Neural cell (in vitro differentiated cells): Measurements from ENCODE around the gene MBD1. TPM values are rescaled to one million over a fixed set of nuclear protein-coding genes. Genes with fewer than 3 reads are reported as not detected.

Experiments
- H2AFZ ChIP-seq: fragments of 200-600, 300-800 bp; sonication (generic), shearing (Covaris generic); 2 replicates; pipeline ENCODE4 v1.6.0; 2014; ENCODE audit warnings: low read depth, mild to moderate bottlenecking, antibody characterized with exemption, low read length, moderate library complexity
- H3F3A ChIP-seq: fragments of 200-600 bp; shearing (Covaris generic); 2 replicates; pipeline ENCODE4 v1.6.1; 2016; ENCODE audit warnings: mild to moderate bottlenecking, moderate library complexity, mixed read lengths, antibody characterized with exemption, low read length; ENCODE audit not compliant: insufficient read depth, poor library complexity, severe bottlenecking
- H3K27ac ChIP-seq: fragments of 200-600, 300-800 bp; sonication (generic), shearing (Covaris generic); 2 replicates; pipeline ENCODE4 v1.5.1; 2014; ENCODE audit warnings: mild to moderate bottlenecking, low read length, moderate library complexity
- H3K27me3 ChIP-seq: fragments of 300-800, 200-600 bp; sonication (generic), shearing (Covaris generic); 2 replicates; pipeline ENCODE4 v1.6.0; 2014; ENCODE audit warnings: mild to moderate bottlenecking, low read depth, low read length, moderate library complexity; ENCODE audit not compliant: insufficient read depth
- H3K36me3 ChIP-seq: fragments of 300-800, 200-600 bp; sonication (generic), shearing (Covaris generic); 2 replicates; pipeline ENCODE4 v1.5.1; 2014; ENCODE audit warnings: mild to moderate bottlenecking, antibody characterized with exemption, low read length, moderate library complexity; ENCODE audit not compliant: insufficient read depth
- H3K4me2 ChIP-seq: fragments of 300-800, 200-600 bp; sonication (generic), shearing (Covaris generic); 2 replicates; pipeline ENCODE4 v1.6.0; 2014; ENCODE audit warnings: mild to moderate bottlenecking, low read length
- H3K4me3 ChIP-seq: fragments of 300-800, 200-600 bp; sonication (generic), shearing (Covaris generic); 2 replicates; pipeline ENCODE4 v1.5.1; 2014; ENCODE audit warnings: mild to moderate bottlenecking, low read length, moderate library complexity
- H3K79me2 ChIP-seq: fragments of 200-600 bp; shearing (Covaris generic); replicated peaks from 2 replicates; pipeline ENCODE4 v1.6.0; 2014; ENCODE audit warnings: mild to moderate bottlenecking, low read length, moderate library complexity; ENCODE audit not compliant: insufficient read depth
- H3K9ac ChIP-seq: fragments of 300-800, 200-600 bp; sonication (generic), shearing (Covaris generic); 2 replicates; pipeline ENCODE4 v1.6.1; 2016; ENCODE audit warnings: mild to moderate bottlenecking, low read length, mixed read lengths
- H3K9me2 ChIP-seq: fragments of 200-600 bp; shearing (Covaris generic); 2 replicates; pipeline ENCODE4 v1.6.1; 2016; ENCODE audit warnings: mild to moderate bottlenecking, low read length, mixed read lengths; ENCODE audit not compliant: insufficient read depth
- H3K9me3 ChIP-seq: fragments of 200-600, 300-800 bp; sonication (generic), shearing (Covaris generic); 2 replicates; pipeline ENCODE4 v1.6.1; 2016; ENCODE audit warnings: mild to moderate bottlenecking, mixed run types, low read length, moderate library complexity, mixed read lengths
- H4K20me1 ChIP-seq: fragments of 200-600 bp; shearing (Covaris generic); 2 replicates; pipeline ENCODE4 v1.6.1; 2016; ENCODE audit warnings: mild to moderate bottlenecking, mixed run types; ENCODE audit not compliant: insufficient read depth
- EP300 ChIP-seq: fragments of 450-650 bp; conservative IDR thresholded peaks from 2 replicates; pipeline ENCODE4 v1.6.1; 2014; ENCODE audit warnings: antibody characterized with exemption, mild to moderate bottlenecking, moderate library complexity; ENCODE audit not compliant: poor library complexity, severe bottlenecking
- EZH2 ChIP-seq: fragments of 200-600, 300-800 bp; shearing (Covaris generic), sonication (generic); IDR thresholded peaks from 2 replicates; pipeline ENCODE4 v1.6.1; 2014; ENCODE audit warnings: antibody characterized with exemption, low read length, borderline replicate concordance, mild to moderate bottlenecking; ENCODE audit not compliant: insufficient read depth, poor library complexity, severe bottlenecking
- MXI1 ChIP-seq: fragments of 450-650 bp; conservative IDR thresholded peaks from 2 replicates; pipeline ENCODE4 v1.6.1; 2014; ENCODE audit warnings: antibody characterized with exemption, mild to moderate bottlenecking; ENCODE audit not compliant: poor library complexity, severe bottlenecking
- POLR2AphosphoS5 ChIP-seq: IDR thresholded peaks from 2 replicates; pipeline ENCODE4 v1.6.1; 2012
- RAD21 ChIP-seq: fragments of 450-650 bp; conservative IDR thresholded peaks from 2 replicates; pipeline ENCODE4 v1.6.1; 2014; ENCODE audit warnings: antibody characterized with exemption, mild to moderate bottlenecking, moderate library complexity
- SMC3 ChIP-seq: fragments of 450-650 bp; conservative IDR thresholded peaks from 2 replicates; pipeline ENCODE4 v1.6.1; 2014; ENCODE audit warnings: antibody characterized with exemption, mild to moderate bottlenecking, moderate library complexity; ENCODE audit not compliant: poor library complexity
- TAF1 ChIP-seq: IDR thresholded peaks from 2 replicates; pipeline ENCODE4 v1.6.1; 2012; ENCODE audit warnings: low read depth
- polyA minus RNA-seq: library from RNA; depleted of rRNA, polyadenylated mRNA; stranded (reverse); fragments of >200 nt; gene quantifications from 2 replicates; pipeline ENCODE4 v1.2.3, GENCODE V29; 2014
- polyA plus RNA-seq: library from polyadenylated mRNA; depleted of rRNA; stranded (reverse); fragments of >200 nt; gene quantifications from 2 replicates; pipeline ENCODE4 v1.2.3, GENCODE V29; 2014
- TF ChIP-seq, protein P1 (sequence below): fragments of 450-650 bp; IDR thresholded peaks from 2 replicates; pipeline ENCODE4 v1.5.1; 2014; ENCODE audit warnings: antibody characterized with exemption, mild to moderate bottlenecking, moderate library complexity; ENCODE audit not compliant: poor library complexity, severe bottlenecking
- TF ChIP-seq, protein P2 (sequence below): IDR thresholded peaks from 2 replicates; pipeline ENCODE4 v1.6.1; 2012; ENCODE audit warnings: borderline replicate concordance

The MBD1 gene, protein sequence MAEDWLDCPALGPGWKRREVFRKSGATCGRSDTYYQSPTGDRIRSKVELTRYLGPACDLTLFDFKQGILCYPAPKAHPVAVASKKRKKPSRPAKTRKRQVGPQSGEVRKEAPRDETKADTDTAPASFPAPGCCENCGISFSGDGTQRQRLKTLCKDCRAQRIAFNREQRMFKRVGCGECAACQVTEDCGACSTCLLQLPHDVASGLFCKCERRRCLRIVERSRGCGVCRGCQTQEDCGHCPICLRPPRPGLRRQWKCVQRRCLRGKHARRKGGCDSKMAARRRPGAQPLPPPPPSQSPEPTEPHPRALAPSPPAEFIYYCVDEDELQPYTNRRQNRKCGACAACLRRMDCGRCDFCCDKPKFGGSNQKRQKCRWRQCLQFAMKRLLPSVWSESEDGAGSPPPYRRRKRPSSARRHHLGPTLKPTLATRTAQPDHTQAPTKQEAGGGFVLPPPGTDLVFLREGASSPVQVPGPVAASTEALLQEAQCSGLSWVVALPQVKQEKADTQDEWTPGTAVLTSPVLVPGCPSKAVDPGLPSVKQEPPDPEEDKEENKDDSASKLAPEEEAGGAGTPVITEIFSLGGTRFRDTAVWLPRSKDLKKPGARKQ
- polyA plus RNA-seq (106 and 130 TPM in 2 replicates), polyA minus RNA-seq (109 and 112 TPM in 2 replicates)

DNA sequence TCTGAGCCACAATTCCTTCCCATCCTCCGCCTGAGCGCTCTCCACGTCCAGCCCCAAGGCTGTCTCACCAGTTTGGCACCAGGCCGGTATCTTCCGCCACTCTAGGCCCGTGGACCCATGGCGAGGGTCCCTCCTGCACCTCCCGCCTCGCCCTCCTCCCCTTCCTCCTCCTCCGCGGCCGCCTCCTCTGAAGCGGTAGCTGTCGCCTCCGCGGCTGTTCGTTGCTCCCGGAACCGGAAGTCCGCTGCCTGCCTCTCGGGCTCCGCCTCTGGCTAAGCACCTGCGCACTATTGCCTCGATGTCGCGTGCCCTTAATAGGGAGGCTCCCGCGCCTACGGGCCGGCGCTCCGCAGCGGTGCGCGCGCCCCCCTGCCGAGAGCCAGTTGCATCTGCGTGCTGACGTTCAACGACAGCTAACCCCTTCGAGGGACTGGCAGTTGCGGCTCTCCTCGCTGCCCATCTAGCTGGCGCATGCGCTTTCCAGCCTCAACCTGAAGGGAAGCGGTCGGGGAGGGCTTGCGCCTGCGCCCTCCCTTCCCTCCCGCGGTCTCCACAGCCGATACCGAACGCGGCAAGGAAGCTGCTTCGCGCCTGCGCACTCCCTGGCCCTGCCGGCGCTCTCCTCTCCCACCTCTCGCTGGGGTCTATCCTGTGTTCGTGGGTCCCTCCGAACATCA lies at the start of gene MBD1:
MBD1 (minus strand) TSS at position 229 of the 677 bp plus-strand sequence. CDS start 1,531 bp downstream, outside the sequence.
- H3K36me3 ChIP-seq = no peaks in the 10 kb centered on the region

DNA sequence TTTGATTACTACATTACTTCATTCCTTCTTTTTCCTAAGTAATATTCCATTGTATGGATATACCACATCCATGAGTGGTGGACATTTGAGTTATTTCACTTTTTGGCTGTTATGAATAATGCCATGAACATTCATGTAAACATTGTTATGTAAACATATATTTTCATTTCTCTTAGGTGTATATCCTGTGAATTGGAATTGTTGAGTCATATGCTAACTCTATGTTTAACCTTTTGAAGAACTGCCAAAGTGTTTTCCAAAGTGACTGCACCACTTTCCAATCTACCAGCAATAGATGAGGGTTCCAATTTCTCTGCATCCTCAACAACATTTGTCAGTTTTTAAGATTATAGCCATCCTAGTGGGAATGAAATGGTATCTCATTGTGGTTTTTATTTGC lies 48.9 kb upstream of the MBD1 start:
- H3K9me3 ChIP-seq = peaks cover 4% of the 10 kb centered on the region
- TF ChIP-seq SMC3 (no peak), EP300 (no peak), RAD21 (no peak), TAF1 (no peak), POLR2AphosphoS5 (no peak), MXI1 (no peak)
- TF ChIP-seq, protein P1, sequence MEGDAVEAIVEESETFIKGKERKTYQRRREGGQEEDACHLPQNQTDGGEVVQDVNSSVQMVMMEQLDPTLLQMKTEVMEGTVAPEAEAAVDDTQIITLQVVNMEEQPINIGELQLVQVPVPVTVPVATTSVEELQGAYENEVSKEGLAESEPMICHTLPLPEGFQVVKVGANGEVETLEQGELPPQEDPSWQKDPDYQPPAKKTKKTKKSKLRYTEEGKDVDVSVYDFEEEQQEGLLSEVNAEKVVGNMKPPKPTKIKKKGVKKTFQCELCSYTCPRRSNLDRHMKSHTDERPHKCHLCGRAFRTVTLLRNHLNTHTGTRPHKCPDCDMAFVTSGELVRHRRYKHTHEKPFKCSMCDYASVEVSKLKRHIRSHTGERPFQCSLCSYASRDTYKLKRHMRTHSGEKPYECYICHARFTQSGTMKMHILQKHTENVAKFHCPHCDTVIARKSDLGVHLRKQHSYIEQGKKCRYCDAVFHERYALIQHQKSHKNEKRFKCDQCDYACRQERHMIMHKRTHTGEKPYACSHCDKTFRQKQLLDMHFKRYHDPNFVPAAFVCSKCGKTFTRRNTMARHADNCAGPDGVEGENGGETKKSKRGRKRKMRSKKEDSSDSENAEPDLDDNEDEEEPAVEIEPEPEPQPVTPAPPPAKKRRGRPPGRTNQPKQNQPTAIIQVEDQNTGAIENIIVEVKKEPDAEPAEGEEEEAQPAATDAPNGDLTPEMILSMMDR = no peak

More for the DNA sequence above, at the start of gene MBD1:
- Histone ChIP-seq H3K9me2 (no peaks in the 10 kb centered on the region), H2AFZ (peak within 1 kb of the TSS; percentile 90), H3K9ac (peak within 1 kb of the TSS; percentile 90), H3K9me3 (no peaks in the 10 kb centered on the region), H3K27me3 (no peaks in the 10 kb centered on the region), H3K4me3 (peak within 1 kb of the TSS; percentile 82), H4K20me1 (no peaks in the 10 kb centered on the region), H3F3A (no peaks in the 10 kb centered on the region), H3K4me2 (peak within 1 kb of the TSS; percentile 95), H3K79me2 (peaks cover 26% of the 10 kb centered on the region), H3K27ac (peak within 1 kb of the TSS; percentile 95)
- TF ChIP-seq EP300 (peak; percentile 87), TAF1 (peak; percentile 47), EZH2 (no peak), POLR2AphosphoS5 (peak; percentile 99), MXI1 (peak; percentile 85), RAD21 (peak; percentile 55), SMC3 (peak; percentile 62)
- TF ChIP-seq, protein P1 = peak; percentile 60
- TF ChIP-seq, protein P2, sequence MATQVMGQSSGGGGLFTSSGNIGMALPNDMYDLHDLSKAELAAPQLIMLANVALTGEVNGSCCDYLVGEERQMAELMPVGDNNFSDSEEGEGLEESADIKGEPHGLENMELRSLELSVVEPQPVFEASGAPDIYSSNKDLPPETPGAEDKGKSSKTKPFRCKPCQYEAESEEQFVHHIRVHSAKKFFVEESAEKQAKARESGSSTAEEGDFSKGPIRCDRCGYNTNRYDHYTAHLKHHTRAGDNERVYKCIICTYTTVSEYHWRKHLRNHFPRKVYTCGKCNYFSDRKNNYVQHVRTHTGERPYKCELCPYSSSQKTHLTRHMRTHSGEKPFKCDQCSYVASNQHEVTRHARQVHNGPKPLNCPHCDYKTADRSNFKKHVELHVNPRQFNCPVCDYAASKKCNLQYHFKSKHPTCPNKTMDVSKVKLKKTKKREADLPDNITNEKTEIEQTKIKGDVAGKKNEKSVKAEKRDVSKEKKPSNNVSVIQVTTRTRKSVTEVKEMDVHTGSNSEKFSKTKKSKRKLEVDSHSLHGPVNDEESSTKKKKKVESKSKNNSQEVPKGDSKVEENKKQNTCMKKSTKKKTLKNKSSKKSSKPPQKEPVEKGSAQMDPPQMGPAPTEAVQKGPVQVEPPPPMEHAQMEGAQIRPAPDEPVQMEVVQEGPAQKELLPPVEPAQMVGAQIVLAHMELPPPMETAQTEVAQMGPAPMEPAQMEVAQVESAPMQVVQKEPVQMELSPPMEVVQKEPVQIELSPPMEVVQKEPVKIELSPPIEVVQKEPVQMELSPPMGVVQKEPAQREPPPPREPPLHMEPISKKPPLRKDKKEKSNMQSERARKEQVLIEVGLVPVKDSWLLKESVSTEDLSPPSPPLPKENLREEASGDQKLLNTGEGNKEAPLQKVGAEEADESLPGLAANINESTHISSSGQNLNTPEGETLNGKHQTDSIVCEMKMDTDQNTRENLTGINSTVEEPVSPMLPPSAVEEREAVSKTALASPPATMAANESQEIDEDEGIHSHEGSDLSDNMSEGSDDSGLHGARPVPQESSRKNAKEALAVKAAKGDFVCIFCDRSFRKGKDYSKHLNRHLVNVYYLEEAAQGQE = peak; percentile 81

More for the DNA sequence above, 48.9 kb upstream of the MBD1 start:
- no peak overlapping the region for H3K9ac ChIP-seq
- H3K4me2 ChIP-seq = no peak overlapping the region
- H3K27ac ChIP-seq = no peak overlapping the region
- no peaks in the 10 kb centered on the region for H3K79me2 ChIP-seq
- H2AFZ ChIP-seq = no peak overlapping the region
- no peaks in the 10 kb centered on the region for H3K27me3 ChIP-seq
- no peak overlapping the region for H3K4me3 ChIP-seq
- no peaks in the 10 kb centered on the region for H4K20me1 ChIP-seq
- no peaks in the 10 kb centered on the region for H3K36me3 ChIP-seq
- H3K9me2 ChIP-seq = no peaks in the 10 kb centered on the region
- no peaks in the 10 kb centered on the region for H3F3A ChIP-seq
